AG09309 (cell line): ENCODE results near the gene DYNC1I1.

Experiments used
- DNase-seq: peaks from one replicate; pipeline ENCODE4 v3.0.0-alpha.2; 2010; ENCODE audit warnings: low read depth
- H3K4me3 ChIP-seq: 2 replicates; pipeline ENCODE4 v1.5.1; 2011; ENCODE audit warnings: mild to moderate bottlenecking, low read depth, low read length, moderate library complexity; ENCODE audit not compliant: control insufficient read depth
- CTCF ChIP-seq: IDR thresholded peaks from 2 replicates; pipeline ENCODE4 v1.5.1; 2011; ENCODE audit warnings: mild to moderate bottlenecking, low read depth, low read length, inconsistent platforms; ENCODE audit not compliant: insufficient read depth, control insufficient read depth; ENCODE audit errors: missing control alignments

The DYNC1I1 gene

GRCh38 chr7:96013836-96014235 lies 241.5 kb downstream of the DYNC1I1 start:
- no peak for TF ChIP-seq CTCF
- DNase-seq: no peak
- H3K4me3 ChIP-seq: no peak overlapping the region

GRCh38 chr7:96014617-96015016 lies 242.3 kb downstream of the DYNC1I1 start:
- TF ChIP-seq CTCF: no peak
- no peak for DNase-seq
- no peak overlapping the region for H3K4me3 ChIP-seq

- no peak overlapping the region for H3K4me3 ChIP-seq
- TF ChIP-seq CTCF: no peak
- DNase-seq: peak; percentile 24
These were observed 243.8 kb downstream of the DYNC1I1 start for GRCh38 chr7:96016056-96016586.

GRCh38 chr7:96016735-96017134 lies 244.4 kb downstream of the DYNC1I1 start:
- DNase-seq: no peak
- TF ChIP-seq CTCF: no peak
- no peak overlapping the region for H3K4me3 ChIP-seq

- no peak overlapping the region for H3K4me3 ChIP-seq
- DNase-seq: no peak
- TF ChIP-seq CTCF: no peak
These were observed 245.5 kb downstream of the DYNC1I1 start for GRCh38 chr7:96017877-96018276.

GRCh38 chr7:96021568-96021967 lies 249.2 kb downstream of the DYNC1I1 start:
- TF ChIP-seq CTCF: no peak
- DNase-seq: peak; percentile 7
- no peak overlapping the region for H3K4me3 ChIP-seq

- H3K4me3 ChIP-seq: no peak overlapping the region
- DNase-seq: no peak
- TF ChIP-seq CTCF: no peak
These were observed 251.0 kb downstream of the DYNC1I1 start for GRCh38 chr7:96023387-96023786.
